Measurements from ENCODE around the gene PRRT3.

Gene PRRT3

GRCh38 chr3:9948586-9948985 is 3.6 kb downstream of the PRRT3 start:
- H3K4me2 ChIP-seq (ENCODE audit: low read length) = no peak overlapping the region
- H3K27ac ChIP-seq (ENCODE audit: low read depth, low read length, poor library complexity, severe bottlenecking) = no peak overlapping the region
- no peaks in the 10 kb centered on the region for H3K79me2 ChIP-seq (ENCODE audit: insufficient read depth, low read length)
- peaks cover 12% of the 10 kb centered on the region for H3K4me1 ChIP-seq (ENCODE audit: insufficient read depth, low read length, severe bottlenecking)
- peaks cover 6% of the 10 kb centered on the region; the same call in 1 of the 2 replicates for H3K36me3 ChIP-seq (ENCODE audit: insufficient read depth, low read length)
- H3K27me3 ChIP-seq (ENCODE audit: insufficient read depth, low read length) = no peaks in the 10 kb centered on the region
- H4K20me1 ChIP-seq (ENCODE audit: insufficient read depth, low read length) = no peaks in the 10 kb centered on the region
- TF ChIP-seq EZH2 (IDR thresholded peaks at IDR 0.05; ENCODE audit: borderline replicate concordance, low read length) (no peak), CTCF (IDR thresholded peaks at IDR 0.05; ENCODE audit: low read length) (no peak)
- H3K9me2 ChIP-seq (ENCODE audit: low read depth, low read length) = no peaks in the 10 kb centered on the region
- no peak overlapping the region for H3K4me3 ChIP-seq (ENCODE audit: low read depth, low read length, poor library complexity, severe bottlenecking)
- H3F3A ChIP-seq (ENCODE audit: insufficient read depth, low read length) = no peaks in the 10 kb centered on the region
- H2AFZ ChIP-seq (ENCODE audit: low read length) = no peak overlapping the region
- no peaks in the 10 kb centered on the region for H3K9me3 ChIP-seq (ENCODE audit: low read length)
- H3K9ac ChIP-seq (ENCODE audit: low read length) = no peak overlapping the region

- no peaks in the 10 kb centered on the region for H3K9me2 ChIP-seq (ENCODE audit: low read depth, low read length)
- H3K9ac ChIP-seq (ENCODE audit: low read length) = no peak overlapping the region; the same call in 1 of the 2 replicates
- H3K27ac ChIP-seq (ENCODE audit: low read depth, low read length, poor library complexity, severe bottlenecking) = no peak overlapping the region
- no peaks in the 10 kb centered on the region for H3K9me3 ChIP-seq (ENCODE audit: low read length)
- no peak overlapping the region for H2AFZ ChIP-seq (ENCODE audit: low read length)
- H3K4me2 ChIP-seq (ENCODE audit: low read length) = peak overlapping the region; percentile 78
- H3K27me3 ChIP-seq (ENCODE audit: insufficient read depth, low read length) = no peaks in the 10 kb centered on the region
- peak overlapping the region; percentile 66 for H3K4me3 ChIP-seq (ENCODE audit: low read depth, low read length, poor library complexity, severe bottlenecking)
- TF ChIP-seq EZH2 (IDR thresholded peaks at IDR 0.05; ENCODE audit: borderline replicate concordance, low read length) (no peak), CTCF (IDR thresholded peaks at IDR 0.05; ENCODE audit: low read length) (no peak)
- H3F3A ChIP-seq (ENCODE audit: insufficient read depth, low read length) = no peaks in the 10 kb centered on the region
- H4K20me1 ChIP-seq (ENCODE audit: insufficient read depth, low read length) = no peaks in the 10 kb centered on the region
- peaks cover 12% of the 10 kb centered on the region for H3K4me1 ChIP-seq (ENCODE audit: insufficient read depth, low read length, severe bottlenecking)
- H3K36me3 ChIP-seq (ENCODE audit: insufficient read depth, low read length) = peaks cover 6% of the 10 kb centered on the region; the same call in 1 of the 2 replicates
- no peaks in the 10 kb centered on the region for H3K79me2 ChIP-seq (ENCODE audit: insufficient read depth, low read length)
Measured at GRCh38 chr3:9947025-9947995, 4.9 kb downstream of the PRRT3 start.

- no peaks in the 10 kb centered on the region for H3K79me2 ChIP-seq (ENCODE audit: insufficient read depth, low read length)
- H3K9me2 ChIP-seq (ENCODE audit: low read depth, low read length) = no peaks in the 10 kb centered on the region
- TF ChIP-seq EZH2 (IDR thresholded peaks at IDR 0.05; ENCODE audit: borderline replicate concordance, low read length) (no peak), CTCF (IDR thresholded peaks at IDR 0.05; ENCODE audit: low read length) (peak; percentile 54)
- no peaks in the 10 kb centered on the region for H4K20me1 ChIP-seq (ENCODE audit: insufficient read depth, low read length)
- no peak overlapping the region for H2AFZ ChIP-seq (ENCODE audit: low read length)
- H3K36me3 ChIP-seq (ENCODE audit: insufficient read depth, low read length) = peaks cover 6% of the 10 kb centered on the region; the same call in 1 of the 2 replicates
- H3K4me3 ChIP-seq (ENCODE audit: low read depth, low read length, poor library complexity, severe bottlenecking) = peak overlapping the region; percentile 66
- H3K9ac ChIP-seq (ENCODE audit: low read length) = peak overlapping the region; percentile 69
- peak overlapping the region; percentile 78 for H3K4me2 ChIP-seq (ENCODE audit: low read length)
- H3K9me3 ChIP-seq (ENCODE audit: low read length) = no peaks in the 10 kb centered on the region
- H3K27me3 ChIP-seq (ENCODE audit: insufficient read depth, low read length) = no peaks in the 10 kb centered on the region
- H3K27ac ChIP-seq (ENCODE audit: low read depth, low read length, poor library complexity, severe bottlenecking) = no peak overlapping the region
- peaks cover 4% of the 10 kb centered on the region for H3K4me1 ChIP-seq (ENCODE audit: insufficient read depth, low read length, severe bottlenecking)
- H3F3A ChIP-seq (ENCODE audit: insufficient read depth, low read length) = no peaks in the 10 kb centered on the region
Measured at GRCh38 chr3:9946112-9947024, 5.8 kb downstream of the PRRT3 start.

All from OCI-LY1 (cell line).